Type B pancreatic cell (in vitro differentiated cells): ENCODE data around the gene WNT8A. TPM values are rescaled to one million over a fixed set of nuclear protein-coding genes. Genes with fewer than 3 reads are reported as not detected.

ENCODE experiments used
- DNase-seq: peaks from one replicate; pipeline ENCODE4 v3.0.0; 2021; ENCODE audit warnings: mixed read lengths; ENCODE audit not compliant: unreplicated experiment; ENCODE audit errors: extremely low spot score
- H3K27ac Mint-ChIP-seq: 2 replicates; pipeline ENCODE4 v1.8.0; 2021; ENCODE audit warnings: mild to moderate bottlenecking, mixed read lengths
- H3K27me3 Mint-ChIP-seq: 2 replicates; pipeline ENCODE4 v1.8.0; 2021; ENCODE audit warnings: mixed read lengths
- H3K36me3 Mint-ChIP-seq: 2 replicates; pipeline ENCODE4 v1.8.0; 2021; ENCODE audit warnings: mixed read lengths
- H3K4me1 Mint-ChIP-seq: one replicate; pipeline ENCODE4 v1.8.0; 2021; ENCODE audit warnings: mixed read lengths; ENCODE audit not compliant: unreplicated experiment
- H3K4me3 Mint-ChIP-seq: 2 replicates; pipeline ENCODE4 v1.8.0; 2021; ENCODE audit warnings: mild to moderate bottlenecking, mixed read lengths
- H3K9me3 Mint-ChIP-seq: 2 replicates; pipeline ENCODE4 v1.8.0; 2021; ENCODE audit warnings: mixed read lengths
- total RNA-seq: library from RNA; stranded (reverse); gene quantifications from 2 replicates; pipeline ENCODE4 v1.2.1, GENCODE V29; 2021; ENCODE audit warnings: low replicate concordance
- TF ChIP-seq, protein P1 (sequence below): fragments of 200-600 bp; sonication (generic); conservative IDR thresholded peaks from 2 replicates; pipeline ENCODE4 v1.5.0; 2021; ENCODE audit warnings: antibody characterized with exemption, mild to moderate bottlenecking

WNT8A gene
- total RNA-seq, 1 donor from 2014 or later, result not detected

DNA sequence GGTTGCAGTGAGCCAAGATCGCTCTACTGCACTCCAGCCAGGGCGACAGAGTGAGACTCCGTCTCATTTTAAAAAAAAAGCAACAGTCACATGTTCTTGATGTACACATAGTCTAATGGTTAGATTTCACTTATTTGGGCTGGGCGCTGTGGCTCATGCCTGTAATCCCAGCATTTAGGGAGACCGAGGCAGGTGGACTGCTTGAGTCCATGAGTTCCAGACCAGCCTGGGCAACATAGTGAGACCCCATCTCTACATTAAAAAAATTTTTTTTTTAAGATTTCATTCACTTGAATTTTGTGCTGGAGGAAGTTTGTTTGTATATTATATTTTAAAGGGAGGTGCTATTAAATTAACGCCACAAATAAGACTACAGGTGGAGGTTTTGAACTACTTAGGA lies 21.9 kb downstream of the WNT8A start:
- no peak overlapping the region for H3K27ac Mint-ChIP-seq
- no peaks in the 10 kb centered on the region for H3K4me1 Mint-ChIP-seq
- no peak overlapping the region for H3K4me3 Mint-ChIP-seq
- H3K27me3 Mint-ChIP-seq, result peaks cover 20% of the 10 kb centered on the region
- no peaks in the 10 kb centered on the region for H3K36me3 Mint-ChIP-seq
- TF ChIP-seq, protein P1, sequence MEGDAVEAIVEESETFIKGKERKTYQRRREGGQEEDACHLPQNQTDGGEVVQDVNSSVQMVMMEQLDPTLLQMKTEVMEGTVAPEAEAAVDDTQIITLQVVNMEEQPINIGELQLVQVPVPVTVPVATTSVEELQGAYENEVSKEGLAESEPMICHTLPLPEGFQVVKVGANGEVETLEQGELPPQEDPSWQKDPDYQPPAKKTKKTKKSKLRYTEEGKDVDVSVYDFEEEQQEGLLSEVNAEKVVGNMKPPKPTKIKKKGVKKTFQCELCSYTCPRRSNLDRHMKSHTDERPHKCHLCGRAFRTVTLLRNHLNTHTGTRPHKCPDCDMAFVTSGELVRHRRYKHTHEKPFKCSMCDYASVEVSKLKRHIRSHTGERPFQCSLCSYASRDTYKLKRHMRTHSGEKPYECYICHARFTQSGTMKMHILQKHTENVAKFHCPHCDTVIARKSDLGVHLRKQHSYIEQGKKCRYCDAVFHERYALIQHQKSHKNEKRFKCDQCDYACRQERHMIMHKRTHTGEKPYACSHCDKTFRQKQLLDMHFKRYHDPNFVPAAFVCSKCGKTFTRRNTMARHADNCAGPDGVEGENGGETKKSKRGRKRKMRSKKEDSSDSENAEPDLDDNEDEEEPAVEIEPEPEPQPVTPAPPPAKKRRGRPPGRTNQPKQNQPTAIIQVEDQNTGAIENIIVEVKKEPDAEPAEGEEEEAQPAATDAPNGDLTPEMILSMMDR, result no peak
- H3K9me3 Mint-ChIP-seq, result no peaks in the 10 kb centered on the region
- DNase-seq, result no peak

- DNase-seq, result no peak
- no peaks in the 10 kb centered on the region for H3K9me3 Mint-ChIP-seq
- no peaks in the 10 kb centered on the region for H3K4me1 Mint-ChIP-seq
- H3K27me3 Mint-ChIP-seq, result peaks cover 17% of the 10 kb centered on the region
- no peaks in the 10 kb centered on the region for H3K36me3 Mint-ChIP-seq
- TF ChIP-seq, protein P1, result no peak
- H3K27ac Mint-ChIP-seq, result no peak overlapping the region
- no peak overlapping the region for H3K4me3 Mint-ChIP-seq
These were observed 23.4 kb downstream of the WNT8A start for GRCh38 chr5:138107213-138107612.

DNA sequence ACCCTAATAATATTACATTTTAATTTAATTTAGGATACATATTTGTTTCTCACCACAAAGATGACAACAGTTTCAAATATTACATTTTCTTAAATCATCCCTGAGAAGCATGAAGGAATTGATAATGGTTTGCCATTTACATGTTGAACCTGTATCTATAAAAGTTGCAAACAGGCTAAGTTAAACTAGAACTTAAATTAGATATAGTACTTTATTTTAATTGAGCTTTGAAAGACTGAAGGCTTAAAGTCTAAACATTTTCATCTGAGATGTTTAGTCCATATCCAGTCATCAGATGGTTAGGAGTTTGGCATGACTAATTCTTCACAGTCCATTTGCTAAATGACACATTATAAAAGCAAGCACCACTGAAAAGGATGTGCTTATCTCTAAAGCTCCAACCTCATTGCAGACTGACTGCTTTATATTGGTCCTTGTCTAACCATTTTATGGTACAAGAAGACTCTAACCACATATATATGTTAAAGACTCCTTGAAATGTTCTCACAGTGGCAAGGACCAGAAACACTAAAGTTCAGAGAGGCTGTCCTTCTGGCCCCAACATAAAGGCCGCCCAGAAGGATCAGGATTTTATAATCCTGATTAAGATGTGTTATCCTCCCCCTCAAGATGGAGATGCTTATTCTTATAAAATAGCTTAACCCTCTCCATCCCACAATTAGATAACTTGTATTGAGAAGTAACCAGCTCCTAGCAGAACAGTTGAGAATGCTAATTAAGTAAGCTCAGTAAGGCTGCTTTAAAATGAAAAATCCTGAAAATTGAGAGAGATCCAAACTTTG lies 25.8 kb downstream of the WNT8A start:
- DNase-seq, result no peak
- H3K27me3 Mint-ChIP-seq, result peaks cover 10% of the 10 kb centered on the region
- no peak overlapping the region for H3K27ac Mint-ChIP-seq
- H3K36me3 Mint-ChIP-seq, result no peaks in the 10 kb centered on the region
- no peaks in the 10 kb centered on the region for H3K4me1 Mint-ChIP-seq
- H3K4me3 Mint-ChIP-seq, result no peak overlapping the region
- no peaks in the 10 kb centered on the region for H3K9me3 Mint-ChIP-seq
- TF ChIP-seq, protein P1, result no peak

GRCh38 chr5:138110266-138110963 lies 26.6 kb downstream of the WNT8A start:
- no peak for DNase-seq
- no peak overlapping the region for H3K4me3 Mint-ChIP-seq
- no peaks in the 10 kb centered on the region for H3K9me3 Mint-ChIP-seq

GRCh38 chr5:138111181-138111580 lies 27.3 kb downstream of the WNT8A start:
- no peaks in the 10 kb centered on the region for H3K36me3 Mint-ChIP-seq
- no peaks in the 10 kb centered on the region for H3K9me3 Mint-ChIP-seq
- H3K27ac Mint-ChIP-seq, result no peak overlapping the region
- H3K27me3 Mint-ChIP-seq, result peaks cover 10% of the 10 kb centered on the region
- H3K4me1 Mint-ChIP-seq, result no peaks in the 10 kb centered on the region
- TF ChIP-seq, protein P1, result no peak
- DNase-seq, result no peak
- no peak overlapping the region for H3K4me3 Mint-ChIP-seq

More at GRCh38 chr5:138110266-138110963, 26.6 kb downstream of the WNT8A start:
- H3K36me3 Mint-ChIP-seq, result no peaks in the 10 kb centered on the region
- no peaks in the 10 kb centered on the region for H3K4me1 Mint-ChIP-seq
- TF ChIP-seq, protein P1, result no peak
- H3K27ac Mint-ChIP-seq, result no peak overlapping the region
- H3K27me3 Mint-ChIP-seq, result peaks cover 10% of the 10 kb centered on the region
